GM12873 (cell line): Measurements from ENCODE around the gene IGSF3.

Source experiments
- TF ChIP-seq, protein P1 (sequence below): IDR thresholded peaks from 2 replicates; pipeline ENCODE4 v1.5.1; 2012; ENCODE audit warnings: low read depth, mild to moderate bottlenecking, moderate library complexity, low read length, control low read depth; ENCODE audit not compliant: insufficient read depth; ENCODE audit errors: missing control alignments

The IGSF3 gene

DNA sequence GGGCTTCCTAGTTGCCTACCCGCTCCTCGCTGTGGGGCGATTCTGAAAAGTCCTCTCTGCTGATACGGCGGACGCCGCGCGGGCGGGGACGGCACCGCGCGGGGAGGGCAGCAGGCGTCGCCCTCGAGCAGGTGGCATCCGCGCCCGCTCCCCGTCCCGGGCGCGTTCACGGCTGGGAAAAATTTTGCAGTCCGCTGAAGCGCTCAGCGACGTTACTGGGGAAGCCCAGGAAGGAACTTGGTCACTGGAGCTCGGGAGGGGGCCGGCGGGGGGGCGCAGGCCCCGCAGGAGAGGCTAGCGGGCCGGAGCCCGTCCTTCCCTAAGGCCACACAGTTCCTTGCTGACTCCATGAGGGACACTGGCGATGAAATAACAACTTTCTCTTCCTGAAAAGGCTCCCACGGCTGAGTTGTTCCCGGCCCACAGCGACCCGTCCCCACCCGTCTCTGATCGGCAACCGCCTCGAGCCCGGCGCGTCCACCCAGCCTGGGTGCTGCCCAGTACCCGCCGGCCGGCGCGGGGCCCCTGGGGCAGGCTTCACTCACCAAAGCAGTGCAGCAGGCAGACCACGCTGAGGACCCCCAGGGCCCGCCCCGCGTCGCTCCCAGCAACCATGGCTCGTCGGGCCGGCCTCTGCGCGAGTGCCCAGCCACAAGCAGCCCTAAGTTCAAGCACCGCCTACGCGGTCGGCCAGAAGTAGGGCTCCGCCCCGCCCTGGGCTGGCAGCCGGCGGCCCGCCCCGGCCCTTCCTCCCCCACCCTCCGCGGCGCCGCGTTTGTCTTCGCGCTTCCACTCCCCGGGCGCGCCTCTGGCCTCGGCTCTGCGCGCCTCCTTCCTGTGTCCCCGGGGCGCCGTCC is 96.9 kb downstream of the IGSF3 start, which contains the start of gene CD58:
Gene CD58 (minus strand): TSS at position 669 of the 857 bp plus-strand sequence. CDS start 54 bp downstream, at position 615.
- TF ChIP-seq, protein P1, sequence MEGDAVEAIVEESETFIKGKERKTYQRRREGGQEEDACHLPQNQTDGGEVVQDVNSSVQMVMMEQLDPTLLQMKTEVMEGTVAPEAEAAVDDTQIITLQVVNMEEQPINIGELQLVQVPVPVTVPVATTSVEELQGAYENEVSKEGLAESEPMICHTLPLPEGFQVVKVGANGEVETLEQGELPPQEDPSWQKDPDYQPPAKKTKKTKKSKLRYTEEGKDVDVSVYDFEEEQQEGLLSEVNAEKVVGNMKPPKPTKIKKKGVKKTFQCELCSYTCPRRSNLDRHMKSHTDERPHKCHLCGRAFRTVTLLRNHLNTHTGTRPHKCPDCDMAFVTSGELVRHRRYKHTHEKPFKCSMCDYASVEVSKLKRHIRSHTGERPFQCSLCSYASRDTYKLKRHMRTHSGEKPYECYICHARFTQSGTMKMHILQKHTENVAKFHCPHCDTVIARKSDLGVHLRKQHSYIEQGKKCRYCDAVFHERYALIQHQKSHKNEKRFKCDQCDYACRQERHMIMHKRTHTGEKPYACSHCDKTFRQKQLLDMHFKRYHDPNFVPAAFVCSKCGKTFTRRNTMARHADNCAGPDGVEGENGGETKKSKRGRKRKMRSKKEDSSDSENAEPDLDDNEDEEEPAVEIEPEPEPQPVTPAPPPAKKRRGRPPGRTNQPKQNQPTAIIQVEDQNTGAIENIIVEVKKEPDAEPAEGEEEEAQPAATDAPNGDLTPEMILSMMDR: peak; percentile 78

DNA sequence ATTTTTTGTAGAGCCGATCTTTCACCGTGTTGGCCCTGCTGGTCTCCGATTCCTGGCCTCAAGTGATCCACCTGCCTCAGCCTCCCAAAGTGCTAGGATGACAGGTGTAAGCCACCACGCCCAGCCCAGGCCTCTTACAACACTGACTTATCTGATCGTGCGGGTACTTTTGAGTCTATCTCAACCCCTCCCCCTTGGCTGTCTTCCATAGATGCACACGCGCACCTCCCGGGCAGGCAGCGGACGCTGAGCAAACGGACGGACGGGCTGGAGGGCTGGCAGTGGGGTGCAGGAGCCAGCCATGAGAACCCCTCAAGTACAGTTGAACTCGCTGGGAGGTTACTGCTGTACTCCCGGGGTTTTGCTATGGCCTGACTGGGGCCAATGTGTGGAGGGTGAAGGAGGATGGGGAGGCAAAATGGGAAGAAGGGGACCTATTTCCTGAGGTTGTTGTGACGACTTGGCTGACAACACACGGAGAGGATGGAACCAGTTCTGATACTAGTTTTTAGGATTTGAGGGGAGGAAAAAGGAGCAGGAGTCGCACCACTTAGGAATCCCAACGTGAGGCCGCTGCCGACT is 97.7 kb downstream of the IGSF3 start:
- TF ChIP-seq, protein P1: no peak

DNA sequence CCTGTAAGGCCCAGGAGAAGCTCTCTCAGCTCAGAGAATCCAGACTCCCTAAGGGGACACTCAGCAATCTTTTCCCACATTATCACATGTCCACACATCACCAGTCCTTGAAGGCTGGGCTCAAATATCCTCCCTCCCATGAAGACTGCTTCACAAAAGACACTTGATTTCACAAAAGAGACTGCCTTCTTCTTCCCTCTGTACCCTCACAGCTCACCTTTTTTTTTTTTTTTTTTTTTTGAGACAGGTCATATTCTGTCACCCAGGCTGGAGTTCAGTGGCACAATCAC is 98.2 kb downstream of the IGSF3 start:
- TF ChIP-seq, protein P1: no peak

DNA sequence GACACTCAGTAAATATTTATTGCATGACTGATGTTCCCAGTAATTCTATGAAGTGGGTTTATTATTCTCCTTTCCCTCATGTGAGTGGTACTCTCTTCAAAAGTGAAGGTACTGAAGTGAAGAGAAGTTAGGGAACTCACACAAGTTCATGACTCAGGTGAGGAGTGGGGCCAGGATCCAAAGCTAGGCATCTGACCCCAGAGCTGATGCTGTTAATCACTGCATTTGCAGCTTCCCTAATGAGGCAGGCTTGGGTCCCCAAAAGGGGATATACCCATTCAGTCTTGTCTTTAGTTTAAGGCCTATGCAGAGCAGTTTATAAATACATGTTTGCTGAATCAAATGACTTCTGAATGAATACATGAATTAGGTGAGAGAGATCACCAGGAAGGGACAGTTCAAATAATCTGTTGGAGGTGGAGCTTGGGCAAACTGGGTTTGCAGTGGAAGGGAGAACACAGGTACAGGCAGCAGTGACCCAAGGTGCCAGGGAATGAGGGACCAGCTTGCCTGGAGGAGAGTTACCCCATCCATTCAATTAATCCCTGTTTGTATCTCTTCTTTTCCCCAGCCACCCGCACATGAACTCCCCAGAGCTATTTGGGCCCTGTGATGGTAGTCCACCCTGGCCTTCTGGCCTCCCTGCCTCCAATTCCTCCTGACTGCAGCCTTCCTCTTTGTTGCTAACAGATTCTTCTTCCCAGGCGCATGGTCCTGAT is 98.7 kb downstream of the IGSF3 start:
- TF ChIP-seq, protein P1: no peak

DNA sequence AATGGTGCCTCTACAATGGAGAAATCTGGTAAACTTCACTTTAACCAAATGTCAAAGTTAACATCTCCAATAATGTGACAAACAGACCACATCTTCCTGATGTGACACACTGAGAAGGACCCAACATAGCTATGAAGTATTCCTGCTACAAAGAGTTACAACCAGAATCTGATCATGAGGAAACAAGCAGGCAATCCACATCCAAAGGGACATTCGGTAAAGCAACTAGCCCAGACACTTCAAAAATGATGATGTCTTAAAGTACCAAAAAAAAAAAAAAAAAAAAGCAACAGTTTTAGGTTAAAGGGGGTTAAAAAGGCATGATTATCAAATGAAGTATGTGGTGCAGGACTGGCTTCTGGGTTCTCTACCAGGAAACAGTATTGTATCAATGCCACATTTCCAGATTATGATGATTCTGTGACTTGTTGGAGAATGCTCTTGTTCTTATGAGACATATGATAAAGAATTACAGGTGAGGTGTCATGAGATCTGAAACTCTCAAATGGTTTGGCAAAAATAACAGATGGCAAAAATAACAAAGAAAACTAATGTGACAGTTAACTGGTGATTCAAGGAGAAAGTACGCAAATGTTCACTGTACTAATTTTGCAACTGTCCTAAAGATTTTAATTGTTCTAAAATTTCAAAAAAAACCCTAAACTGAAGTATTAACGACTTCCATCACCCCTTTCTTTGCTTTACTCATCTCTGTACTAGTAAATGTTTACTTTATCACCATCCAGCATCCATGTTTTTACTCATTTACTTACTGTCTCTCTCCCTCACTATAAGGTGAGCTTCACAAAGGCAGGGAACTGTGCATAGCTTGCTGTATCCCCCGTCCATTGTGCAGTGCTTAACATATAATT is 99.5 kb downstream of the IGSF3 start:
- TF ChIP-seq, protein P1: no peak

DNA sequence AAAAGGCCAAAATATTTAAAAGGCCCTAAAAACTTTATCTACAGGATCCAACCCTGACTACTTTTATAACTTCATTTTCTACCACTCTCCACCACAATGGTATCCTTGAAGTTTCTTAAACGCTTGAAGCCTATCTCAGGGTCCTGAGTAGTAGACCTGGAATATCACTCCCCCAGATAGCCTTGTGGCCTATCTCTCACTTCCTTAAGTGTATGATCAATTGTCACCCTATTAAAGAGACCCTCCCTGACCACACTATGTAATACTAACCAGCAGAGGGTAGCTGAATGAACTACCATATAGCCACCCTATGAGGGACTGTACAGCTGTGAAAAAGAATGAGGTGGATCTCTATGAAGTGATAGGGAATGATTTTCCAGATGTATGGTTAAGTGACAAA is 102.3 kb downstream of the IGSF3 start:
- TF ChIP-seq, protein P1: no peak
